Measurements from ENCODE around the gene KRT1. TPM values are rescaled to one million over a fixed set of nuclear protein-coding genes. Genes with fewer than 3 reads are reported as not detected.

KRT1 gene
- total RNA-seq, 2 donors from 2014 or later, result not detected

- no peak for DNase-seq (ENCODE audit: low spot score)
- H3K4me1 Mint-ChIP-seq (ENCODE audit: low read depth in 2 of 2), result peaks cover 41 to 57% of the 10 kb centered on the region in 2 donors
- no peak for ATAC-seq
- no peak overlapping the region for H3K4me3 Mint-ChIP-seq
- peaks cover 8 to 19% of the 10 kb centered on the region in 2 donors for H3K27me3 Mint-ChIP-seq
- no peaks in the 10 kb centered on the region for H3K9me3 Mint-ChIP-seq
- H3K27ac Mint-ChIP-seq, result no peak overlapping the region
- H3K36me3 Mint-ChIP-seq, result no peaks in the 10 kb centered on the region
These were observed 3.5 kb upstream of the KRT1 start for GRCh38 chr12:52683575-52684300.

GRCh38 chr12:52682938-52683574 lies 2.8 kb upstream of the KRT1 start:
- ATAC-seq, result no peak
- Mint-ChIP-seq H3K36me3 (no peaks in the 10 kb centered on the region), H3K4me3 (no peak overlapping the region), H3K9me3 (no peaks in the 10 kb centered on the region), H3K4me1 (ENCODE audit: low read depth in 2 of 2) (peaks cover 35 to 50% of the 10 kb centered on the region in 2 donors), H3K27me3 (peaks cover 8 to 12% of the 10 kb centered on the region in 2 donors), H3K27ac (no peak overlapping the region)
- DNase-seq (ENCODE audit: low spot score), result no peak

- Mint-ChIP-seq H3K9me3 (no peaks in the 10 kb centered on the region), H3K27me3 (peaks cover 8 to 11% of the 10 kb centered on the region in 2 donors), H3K27ac (no peak overlapping the region), H3K4me3 (no peak overlapping the region), H3K36me3 (no peaks in the 10 kb centered on the region), H3K4me1 (ENCODE audit: low read depth in 2 of 2) (peaks cover 29 to 43% of the 10 kb centered on the region in 2 donors)
- no peak for DNase-seq (ENCODE audit: low spot score)
- no peak for ATAC-seq
These were observed 2.1 kb upstream of the KRT1 start for GRCh38 chr12:52682381-52682660.

- Mint-ChIP-seq H3K4me1 (ENCODE audit: low read depth in 2 of 2) (peaks cover 26 to 37% of the 10 kb centered on the region in 2 donors), H3K27me3 (peaks cover 8 to 17% of the 10 kb centered on the region in 2 donors), H3K27ac (peak overlapping the region in 1 of 2 donors; percentile 8), H3K9me3 (no peaks in the 10 kb centered on the region), H3K4me3 (no peak overlapping the region), H3K36me3 (no peaks in the 10 kb centered on the region)
- ATAC-seq (peak in 1 of 2 donors; percentile 70), DNase-seq (ENCODE audit: low spot score) (no peak)
These were observed 1.5 kb upstream of the KRT1 start for GRCh38 chr12:52681526-52682380.

GRCh38 chr12:52679875-52680274 lies 332 bp downstream of the KRT1 start:
- H3K36me3 Mint-ChIP-seq, result no peaks in the 10 kb centered on the region
- no peak overlapping the region for H3K27ac Mint-ChIP-seq
- H3K4me1 Mint-ChIP-seq (ENCODE audit: low read depth in 2 of 2), result peaks cover 26 to 33% of the 10 kb centered on the region in 2 donors
- DNase-seq (ENCODE audit: low spot score) (no peak), ATAC-seq (no peak)
- H3K4me3 Mint-ChIP-seq, result no peak overlapping the region
- H3K9me3 Mint-ChIP-seq, result no peaks in the 10 kb centered on the region
- peaks cover 8 to 29% of the 10 kb centered on the region in 2 donors for H3K27me3 Mint-ChIP-seq

- no peak overlapping the region for H3K27ac Mint-ChIP-seq
- no peaks in the 10 kb centered on the region for H3K36me3 Mint-ChIP-seq
- H3K4me3 Mint-ChIP-seq, result no peak overlapping the region
- H3K27me3 Mint-ChIP-seq, result peaks cover 8 to 28% of the 10 kb centered on the region in 2 donors
- H3K9me3 Mint-ChIP-seq, result no peaks in the 10 kb centered on the region
- ATAC-seq (no peak), DNase-seq (ENCODE audit: low spot score) (no peak)
- H3K4me1 Mint-ChIP-seq (ENCODE audit: low read depth in 2 of 2), result peaks cover 32 to 34% of the 10 kb centered on the region in 2 donors
These were observed 2.5 kb downstream of the KRT1 start for GRCh38 chr12:52677671-52678070.

- peaks cover 28 to 29% of the 10 kb centered on the region in 2 donors for H3K4me1 Mint-ChIP-seq (ENCODE audit: low read depth in 2 of 2)
- H3K27me3 Mint-ChIP-seq, result peaks cover 8 to 28% of the 10 kb centered on the region in 2 donors
- H3K27ac Mint-ChIP-seq, result no peak overlapping the region
- ATAC-seq (no peak), DNase-seq (ENCODE audit: low spot score) (no peak)
- H3K4me3 Mint-ChIP-seq, result no peak overlapping the region
- H3K9me3 Mint-ChIP-seq, result no peaks in the 10 kb centered on the region
- no peaks in the 10 kb centered on the region for H3K36me3 Mint-ChIP-seq
These were observed 3.1 kb downstream of the KRT1 start for GRCh38 chr12:52677126-52677525.

GRCh38 chr12:52676163-52676562 lies 4.0 kb downstream of the KRT1 start:
- no peaks in the 10 kb centered on the region for H3K36me3 Mint-ChIP-seq
- H3K27me3 Mint-ChIP-seq, result peaks cover 8 to 28% of the 10 kb centered on the region in 2 donors
- no peak overlapping the region for H3K4me3 Mint-ChIP-seq
- DNase-seq (ENCODE audit: low spot score) (no peak), ATAC-seq (no peak)
- H3K9me3 Mint-ChIP-seq, result no peaks in the 10 kb centered on the region
- H3K27ac Mint-ChIP-seq, result no peak overlapping the region
- peaks cover 19% of the 10 kb centered on the region in 2 donors for H3K4me1 Mint-ChIP-seq (ENCODE audit: low read depth in 2 of 2)

GRCh38 chr12:52675301-52675701 lies 4.9 kb downstream of the KRT1 start:
- Mint-ChIP-seq H3K9me3 (no peaks in the 10 kb centered on the region), H3K27ac (no peak overlapping the region)

GRCh38 chr12:52674433-52674775 lies 5.8 kb downstream of the KRT1 start:
- Mint-ChIP-seq H3K36me3 (no peaks in the 10 kb centered on the region), H3K27me3 (peaks cover 8 to 28% of the 10 kb centered on the region in 2 donors), H3K9me3 (no peaks in the 10 kb centered on the region), H3K27ac (no peak overlapping the region), H3K4me1 (ENCODE audit: low read depth in 2 of 2) (peaks cover 6 to 9% of the 10 kb centered on the region in 2 donors), H3K4me3 (no peak overlapping the region)
- no peak for DNase-seq (ENCODE audit: low spot score)
- ATAC-seq, result no peak

More at GRCh38 chr12:52675301-52675701, 4.9 kb downstream of the KRT1 start:
- ATAC-seq (no peak), DNase-seq (ENCODE audit: low spot score) (no peak)
- H3K4me1 Mint-ChIP-seq (ENCODE audit: low read depth in 2 of 2), result peaks cover 14 to 15% of the 10 kb centered on the region in 2 donors
- peaks cover 8 to 28% of the 10 kb centered on the region in 2 donors for H3K27me3 Mint-ChIP-seq
- no peak overlapping the region for H3K4me3 Mint-ChIP-seq
- no peaks in the 10 kb centered on the region for H3K36me3 Mint-ChIP-seq

GRCh38 chr12:52673713-52674432 lies 6.3 kb downstream of the KRT1 start:
- DNase-seq (ENCODE audit: low spot score), result no peak
- Mint-ChIP-seq H3K9me3 (no peaks in the 10 kb centered on the region), H3K27ac (no peak overlapping the region), H3K4me1 (ENCODE audit: low read depth in 2 of 2) (peaks cover 6 to 9% of the 10 kb centered on the region in 2 donors), H3K36me3 (no peaks in the 10 kb centered on the region), H3K4me3 (no peak overlapping the region), H3K27me3 (peaks cover 8 to 28% of the 10 kb centered on the region in 2 donors)
- no peak for ATAC-seq

- ATAC-seq (no peak), DNase-seq (ENCODE audit: low spot score) (no peak)
- Mint-ChIP-seq H3K27me3 (peaks cover 8 to 28% of the 10 kb centered on the region in 2 donors), H3K4me3 (no peak overlapping the region), H3K4me1 (ENCODE audit: low read depth in 2 of 2) (peaks cover 6 to 9% of the 10 kb centered on the region in 2 donors), H3K27ac (no peak overlapping the region), H3K36me3 (no peaks in the 10 kb centered on the region), H3K9me3 (no peaks in the 10 kb centered on the region)
These were observed 7.0 kb downstream of the KRT1 start for GRCh38 chr12:52673217-52673616.

- H3K4me3 Mint-ChIP-seq, result no peak overlapping the region
- H3K36me3 Mint-ChIP-seq, result no peaks in the 10 kb centered on the region
- ATAC-seq (peak; percentile 56 to 57), DNase-seq (ENCODE audit: low spot score) (no peak)
- no peak overlapping the region for H3K27ac Mint-ChIP-seq
- peaks cover 4 to 26% of the 10 kb centered on the region in 2 donors for H3K27me3 Mint-ChIP-seq
- H3K9me3 Mint-ChIP-seq, result no peaks in the 10 kb centered on the region
- H3K4me1 Mint-ChIP-seq (ENCODE audit: low read depth in 2 of 2), result peaks cover 6 to 9% of the 10 kb centered on the region in 2 donors
These were observed 7.8 kb downstream of the KRT1 start for GRCh38 chr12:52672321-52672933.
